Kasumi-1 (cell line): Measurements from ENCODE around the gene VWF.
"Not testable (repeated sequence)": the region's sequence is repeated elsewhere in the genome, so short reads cannot be mapped to it uniquely, and the experiment has no call there.

Experiments
- DNase-seq, 2 experiments: peaks; one replicate each; lab custom pipeline; 2025; lab: John Stamatoyannopoulos, UW

The VWF gene

GRCh38 chr12:6145564-6145963, 21.1 kb upstream of the VWF start:
- DNase-seq: no peak

GRCh38 chr12:6143303-6143675, 18.8 kb upstream of the VWF start:
- no peak for DNase-seq

- DNase-seq: not testable (repeated sequence)
Measured at GRCh38 chr12:6142368-6143302, 18.2 kb upstream of the VWF start.

DNA sequence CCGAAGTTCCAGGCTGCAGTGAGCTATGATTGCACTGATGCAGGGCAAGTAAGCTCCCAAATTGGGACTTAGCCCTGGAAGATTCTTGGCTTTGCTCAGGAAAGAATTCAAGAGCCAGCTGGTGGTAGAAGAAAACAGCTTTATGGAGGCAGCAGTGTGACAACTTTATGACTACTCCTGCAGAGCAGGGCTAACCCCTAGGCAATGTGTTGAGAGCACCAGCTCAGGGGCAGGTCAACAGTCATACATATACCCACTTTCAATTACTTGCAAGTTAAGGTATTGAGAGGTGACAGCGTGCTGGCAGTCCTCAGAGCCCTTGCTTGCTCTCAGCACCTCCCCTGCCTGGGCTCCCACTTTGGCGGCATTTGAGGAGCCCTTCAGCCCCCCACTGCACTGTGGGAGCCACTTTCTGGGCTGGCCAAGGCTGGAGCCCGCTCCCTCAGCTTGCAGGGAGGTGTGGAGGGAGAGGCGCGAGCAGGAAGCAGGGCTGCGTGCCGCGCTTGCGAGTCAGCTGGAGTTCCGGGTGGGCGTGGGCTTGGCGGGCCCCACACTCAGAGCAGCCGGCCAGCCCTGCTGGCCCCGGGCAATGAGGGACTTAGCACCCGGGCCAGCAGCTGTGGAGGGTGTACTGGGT, 17.4 kb upstream of the VWF start:
- DNase-seq: not testable (repeated sequence)

DNA sequence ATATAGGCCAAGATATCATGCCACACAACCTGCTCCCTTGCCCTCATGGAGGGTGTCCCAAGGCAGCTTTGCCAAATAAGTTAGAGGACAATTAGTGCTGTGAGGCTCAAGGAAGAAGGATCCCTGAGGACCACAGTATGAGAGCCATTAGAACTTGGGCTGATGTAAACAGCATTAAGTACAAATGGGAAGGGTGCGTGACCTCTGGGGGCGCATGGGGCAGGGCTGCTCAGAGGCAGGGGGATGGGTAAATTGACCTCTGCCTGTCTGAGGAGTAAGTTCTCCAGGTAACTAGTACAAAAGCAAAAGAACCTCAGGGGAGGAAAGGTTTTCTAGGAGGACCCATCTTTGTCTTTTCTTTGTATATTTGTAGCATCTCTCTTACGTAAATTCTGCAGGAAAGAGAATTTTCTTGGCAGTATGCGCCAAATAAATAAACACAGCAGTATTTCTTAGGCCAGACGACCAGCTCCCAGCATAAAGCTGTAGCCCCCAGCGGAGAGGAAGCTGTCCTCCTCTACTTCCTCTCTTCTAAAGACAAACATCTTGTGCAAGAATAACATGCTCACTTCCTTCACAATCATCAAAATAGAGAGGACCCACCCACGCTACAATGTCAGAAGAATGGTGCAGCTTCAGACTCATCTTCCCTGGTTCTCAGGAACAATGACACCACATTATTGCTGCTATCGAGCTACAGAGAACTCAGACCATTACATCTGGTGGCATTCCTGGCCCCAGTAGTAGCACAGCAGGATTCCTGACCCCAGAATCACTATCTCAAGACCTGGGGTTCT, 16.4 kb upstream of the VWF start:
- peak; percentile 11 to 19 for DNase-seq

GRCh38 chr12:6135071-6135470, 10.6 kb upstream of the VWF start:
- no peak for DNase-seq

DNA sequence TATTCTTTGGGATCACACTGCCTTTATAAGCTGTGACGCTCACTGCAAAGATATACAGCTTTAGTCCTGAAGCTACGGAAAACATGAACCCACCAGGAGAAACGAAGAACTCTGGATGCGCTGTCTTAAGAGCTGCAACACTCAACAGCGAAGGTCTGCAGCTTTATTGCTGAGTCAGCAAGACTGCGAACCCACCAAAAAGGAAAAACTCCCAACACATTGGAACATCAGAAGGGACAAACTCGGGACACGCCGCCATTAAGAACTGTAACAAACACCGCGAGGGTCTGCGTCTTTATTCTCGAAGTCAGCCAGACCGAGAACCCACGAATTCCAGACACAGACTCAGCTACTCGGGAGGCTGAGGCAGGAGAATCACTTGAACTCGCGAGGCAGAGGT, 9.2 kb upstream of the VWF start:
- DNase-seq: no peak

DNA sequence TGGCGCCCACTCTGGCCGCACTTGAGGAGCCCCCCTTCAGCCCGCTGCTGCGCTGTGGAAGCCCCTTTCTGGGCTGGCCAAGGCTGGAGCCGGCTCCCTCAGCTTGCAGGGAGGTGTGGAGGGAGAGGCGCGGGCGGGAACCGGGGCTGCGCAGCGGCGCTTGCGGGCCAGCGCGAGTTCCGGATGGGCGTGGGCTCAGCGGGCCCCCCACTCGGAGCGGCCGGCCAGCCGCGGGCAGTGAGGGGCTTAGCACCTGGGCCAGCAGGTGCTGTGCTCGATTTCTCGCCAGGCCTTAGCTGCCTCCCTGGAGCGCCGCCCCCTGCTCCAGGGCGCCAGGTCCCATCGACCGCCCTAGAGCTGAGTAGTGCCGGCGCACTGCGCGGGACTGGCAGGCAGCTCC, 8.0 kb upstream of the VWF start:
- DNase-seq: no peak

DNA sequence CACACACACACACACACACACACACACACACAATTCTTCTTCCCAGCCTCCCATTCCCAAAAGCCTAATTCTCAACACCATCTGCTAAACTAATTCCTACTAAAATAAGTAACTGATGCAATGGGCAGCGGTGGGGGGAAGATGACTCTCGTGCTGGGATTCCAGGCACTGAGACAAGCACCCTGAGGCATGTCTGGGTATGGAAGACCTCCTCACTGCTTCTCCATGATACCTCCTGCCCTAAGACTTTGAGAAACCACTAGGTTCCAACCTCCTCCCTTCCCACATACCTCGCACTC, 789 bp upstream of the VWF start:
- no peak for DNase-seq

DNA sequence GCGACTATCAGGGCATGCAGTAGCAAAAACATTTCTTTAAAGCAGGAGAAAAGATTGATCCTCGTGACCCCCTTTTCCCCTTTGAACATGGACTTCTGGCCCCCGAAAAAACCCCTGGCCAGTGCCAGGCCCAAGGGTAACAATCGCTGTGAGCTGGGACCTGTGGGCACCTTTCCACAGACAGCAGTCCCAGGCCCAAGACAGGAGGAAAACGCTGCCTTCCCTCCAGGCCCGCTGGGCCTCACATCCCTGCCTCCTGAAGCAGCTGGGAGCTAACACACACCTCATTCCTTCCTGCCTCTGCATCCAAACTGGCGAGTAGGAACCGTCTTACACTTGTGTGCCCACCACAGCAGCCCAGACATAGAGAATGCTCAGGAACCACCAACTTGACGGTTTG, 1.2 kb downstream of the VWF start:
- no peak for DNase-seq

DNA sequence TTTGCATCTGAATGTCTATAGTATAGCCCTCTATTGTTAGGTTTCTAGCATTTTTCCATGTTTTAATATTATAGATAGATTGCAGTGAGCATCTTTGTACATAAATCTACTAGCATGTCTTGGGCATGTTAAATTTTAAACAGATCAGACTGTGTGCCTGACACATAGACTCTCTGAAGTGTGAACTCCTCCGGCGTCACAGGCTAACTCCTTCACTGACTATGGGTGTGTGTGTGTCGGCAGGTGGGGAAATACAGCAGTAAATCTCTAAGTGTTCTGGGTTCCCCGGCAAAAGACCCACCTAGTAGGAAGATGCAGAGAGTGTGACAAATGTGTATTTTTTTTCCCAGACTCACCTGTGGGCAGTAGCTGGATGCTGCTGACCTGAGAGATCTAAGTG, 2.3 kb downstream of the VWF start:
- DNase-seq: no peak

GRCh38 chr12:6120796-6121473, 3.5 kb downstream of the VWF start:
- DNase-seq: no peak

DNA sequence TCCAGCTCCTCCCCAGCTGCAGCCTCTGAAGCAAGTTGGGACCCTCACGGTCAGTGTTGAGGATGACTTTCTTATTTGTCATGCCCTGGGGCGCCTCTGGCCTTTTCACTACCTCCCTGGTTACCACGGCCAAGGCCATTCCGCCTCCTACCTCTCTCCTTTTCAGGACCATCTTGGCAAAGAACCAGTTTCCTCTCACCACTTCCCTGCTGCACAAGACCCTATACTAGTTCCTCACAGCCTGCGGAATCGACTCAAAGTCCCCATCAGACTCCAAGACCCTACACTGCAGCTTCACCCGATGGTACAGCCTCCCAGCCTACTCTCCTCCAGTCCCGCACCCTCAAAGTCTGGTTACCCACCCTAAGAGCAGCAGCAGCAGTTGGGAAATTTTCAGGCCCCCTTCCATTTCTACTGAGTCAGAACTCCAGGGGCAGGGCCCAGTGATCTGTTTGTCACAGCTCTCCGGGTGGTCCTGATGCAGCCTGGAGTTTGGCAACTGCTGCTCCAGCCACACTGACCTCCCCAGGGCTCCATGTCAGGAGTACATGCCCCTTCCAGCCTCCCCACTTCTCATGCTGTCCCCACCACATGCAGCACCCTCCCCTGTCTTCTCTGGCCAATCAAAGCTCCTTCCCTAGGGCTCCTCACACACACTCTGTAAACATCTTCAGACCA, 5.4 kb downstream of the VWF start:
- DNase-seq: no peak

DNA sequence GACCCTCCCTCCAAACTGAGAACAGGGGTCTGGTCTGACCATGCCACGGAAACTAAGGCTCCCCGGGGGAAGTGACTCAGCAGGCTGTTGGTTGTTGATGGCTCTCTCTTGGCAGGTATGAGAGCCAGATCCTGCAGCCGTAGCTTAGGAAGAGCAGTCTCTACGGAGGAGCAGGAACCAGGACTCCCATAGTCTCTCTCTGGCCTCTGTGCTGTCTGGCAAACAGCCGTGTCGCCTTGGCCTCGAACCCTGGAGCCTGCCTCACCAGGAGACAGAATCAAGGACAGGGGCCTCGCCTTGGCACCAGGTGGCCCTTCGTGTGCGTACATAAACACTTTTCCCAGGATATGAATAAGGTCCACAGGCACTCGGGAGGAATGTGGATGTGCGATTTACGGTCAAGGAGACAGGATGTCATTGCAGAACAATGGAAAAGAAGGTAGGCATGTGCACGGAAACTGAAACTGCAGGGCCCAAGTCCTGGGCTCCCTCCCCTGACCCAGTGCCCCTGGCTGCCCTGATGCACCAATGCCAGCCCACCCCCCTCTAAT, 7.9 kb downstream of the VWF start:
- no peak for DNase-seq

DNA sequence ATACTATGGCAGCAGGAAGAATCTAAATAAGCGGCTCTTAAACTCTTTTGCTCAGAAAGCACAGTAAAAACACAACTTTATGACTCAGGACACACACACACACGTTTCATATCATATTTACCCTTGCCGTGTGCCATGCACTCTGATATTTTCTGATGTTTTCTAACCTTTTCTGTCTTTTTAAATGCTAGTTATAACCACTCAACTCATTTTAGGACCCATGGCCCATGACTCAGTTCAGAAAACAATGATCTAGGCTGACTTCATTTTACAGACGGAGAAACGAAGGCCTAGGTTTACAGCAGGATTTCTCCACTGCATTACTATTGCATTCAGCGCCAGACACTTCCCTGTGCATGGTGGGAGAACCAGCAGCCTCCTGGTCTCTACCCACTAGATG, 9.1 kb downstream of the VWF start:
- no peak for DNase-seq

DNA sequence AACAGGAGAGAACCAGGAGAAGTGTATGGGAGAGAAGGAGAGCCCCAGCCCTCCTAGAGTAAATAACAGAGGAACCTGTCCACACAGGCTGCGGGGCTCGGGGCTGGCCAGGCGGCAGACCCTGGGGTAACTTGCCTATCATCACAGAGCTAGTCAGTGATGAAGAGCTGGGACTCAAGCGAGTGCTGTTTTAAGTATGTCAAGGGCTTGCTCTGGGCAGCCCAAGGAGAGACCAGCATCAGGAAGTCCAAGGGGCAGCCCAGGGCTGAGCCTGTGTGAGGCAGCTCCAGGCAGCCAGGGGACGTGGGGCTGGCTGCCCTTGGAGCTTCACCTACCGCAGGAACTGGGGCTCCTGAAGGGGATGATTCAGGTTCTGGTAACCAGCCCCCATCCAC, 10.0 kb downstream of the VWF start:
- no peak for DNase-seq

GRCh38 chr12:6113691-6114475, 10.6 kb downstream of the VWF start:
- DNase-seq: no peak

DNA sequence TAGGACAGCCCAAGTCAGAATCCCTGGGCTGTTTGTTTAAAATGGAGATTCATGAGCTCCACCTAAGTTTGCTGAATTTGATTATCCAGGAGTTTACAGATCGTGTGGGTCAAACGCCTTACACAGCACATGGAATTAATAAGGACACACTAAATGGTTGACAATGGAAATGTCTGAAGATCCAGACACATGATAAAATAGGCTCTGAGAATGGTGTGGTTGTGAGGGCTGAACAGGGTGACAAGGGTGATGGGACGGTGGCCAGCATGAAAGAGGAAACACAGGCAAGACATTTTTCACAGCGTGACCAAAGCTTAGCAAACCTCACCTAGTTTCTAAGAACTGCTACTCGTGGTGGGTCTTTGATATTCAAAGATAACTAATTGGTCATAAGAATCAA, 12.5 kb downstream of the VWF start:
- no peak for DNase-seq

DNA sequence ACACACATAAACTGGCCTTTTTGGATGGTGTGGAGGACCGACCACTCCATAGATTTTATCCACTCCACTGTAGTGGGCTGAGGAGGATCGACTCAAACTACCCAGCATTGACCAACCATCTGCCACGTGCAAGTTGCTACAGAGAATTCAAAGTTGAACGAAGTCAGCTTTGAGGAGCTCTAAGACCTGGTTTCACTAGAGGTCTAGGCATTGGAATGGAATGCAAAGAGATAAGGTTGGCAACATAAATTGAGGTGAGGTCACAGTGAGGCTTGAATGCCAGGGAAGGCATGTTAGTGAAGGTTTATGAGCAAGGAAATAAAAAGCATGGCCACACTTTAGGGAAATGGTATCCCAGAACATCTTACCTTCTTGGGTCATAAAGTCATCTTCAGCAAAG, 14.5 kb downstream of the VWF start:
- no peak for DNase-seq

- DNase-seq: no peak
Measured at GRCh38 chr12:6106218-6106617, 18.3 kb downstream of the VWF start.

- no peak for DNase-seq
Measured at GRCh38 chr12:6104842-6105241, 19.6 kb downstream of the VWF start.
